DMS79 treated with DMSO at 0.1 percent for 48 hours (cell line): Measurements from ENCODE around the gene FXYD7.
"Not testable (repeated sequence)": the region's sequence is repeated elsewhere in the genome, so short reads cannot be mapped to it uniquely, and the experiment has no call there.

Experiments used
- DNase-seq: peaks from one replicate; lab custom pipeline; 2025; lab: John Stamatoyannopoulos, UW

FXYD7 gene

DNA sequence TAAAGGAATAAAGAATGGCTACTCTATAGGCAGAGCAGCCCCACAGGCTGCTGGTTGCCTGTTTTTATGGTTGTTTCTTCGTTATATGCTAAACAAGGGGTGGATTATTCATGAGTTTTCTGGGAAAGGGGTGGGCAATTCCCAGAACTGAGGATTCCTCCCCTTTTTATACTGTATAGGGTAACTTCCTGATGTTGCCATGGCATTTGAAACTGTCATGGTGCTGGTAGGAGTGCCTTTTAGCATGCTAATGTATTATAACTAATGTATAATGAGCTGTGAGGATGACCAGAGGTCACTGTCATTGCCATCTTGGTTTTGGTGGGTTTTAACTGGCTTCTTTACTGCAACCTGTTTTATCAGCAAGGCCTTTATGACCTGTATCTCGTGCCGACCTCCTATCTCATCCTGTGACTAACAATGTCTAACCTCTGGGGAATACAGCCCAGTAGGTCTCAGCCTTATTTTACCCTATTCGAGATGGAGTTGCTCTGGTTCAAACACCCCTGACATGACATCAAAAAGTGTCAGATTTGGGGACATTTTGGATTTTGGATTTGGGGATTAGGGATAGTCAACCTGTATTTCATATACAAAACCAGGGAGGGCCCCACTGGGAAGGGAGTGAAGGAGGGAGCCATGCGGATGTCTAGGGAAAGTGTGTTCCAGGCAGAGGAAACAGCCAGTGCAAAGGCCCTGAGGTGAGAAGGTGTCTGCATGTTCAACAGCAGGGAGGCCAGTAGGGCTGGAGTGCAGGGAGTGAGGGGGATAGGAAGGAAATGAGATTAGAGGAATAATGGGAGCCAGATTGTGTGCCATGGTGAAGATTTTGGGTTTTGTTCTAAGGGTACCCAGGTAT, 22.4 kb downstream of the FXYD7 start:
- DNase-seq, result no peak

- DNase-seq, result no peak
Observed at GRCh38 chr19:35166100-35167063, 23.3 kb downstream of the FXYD7 start.

DNA sequence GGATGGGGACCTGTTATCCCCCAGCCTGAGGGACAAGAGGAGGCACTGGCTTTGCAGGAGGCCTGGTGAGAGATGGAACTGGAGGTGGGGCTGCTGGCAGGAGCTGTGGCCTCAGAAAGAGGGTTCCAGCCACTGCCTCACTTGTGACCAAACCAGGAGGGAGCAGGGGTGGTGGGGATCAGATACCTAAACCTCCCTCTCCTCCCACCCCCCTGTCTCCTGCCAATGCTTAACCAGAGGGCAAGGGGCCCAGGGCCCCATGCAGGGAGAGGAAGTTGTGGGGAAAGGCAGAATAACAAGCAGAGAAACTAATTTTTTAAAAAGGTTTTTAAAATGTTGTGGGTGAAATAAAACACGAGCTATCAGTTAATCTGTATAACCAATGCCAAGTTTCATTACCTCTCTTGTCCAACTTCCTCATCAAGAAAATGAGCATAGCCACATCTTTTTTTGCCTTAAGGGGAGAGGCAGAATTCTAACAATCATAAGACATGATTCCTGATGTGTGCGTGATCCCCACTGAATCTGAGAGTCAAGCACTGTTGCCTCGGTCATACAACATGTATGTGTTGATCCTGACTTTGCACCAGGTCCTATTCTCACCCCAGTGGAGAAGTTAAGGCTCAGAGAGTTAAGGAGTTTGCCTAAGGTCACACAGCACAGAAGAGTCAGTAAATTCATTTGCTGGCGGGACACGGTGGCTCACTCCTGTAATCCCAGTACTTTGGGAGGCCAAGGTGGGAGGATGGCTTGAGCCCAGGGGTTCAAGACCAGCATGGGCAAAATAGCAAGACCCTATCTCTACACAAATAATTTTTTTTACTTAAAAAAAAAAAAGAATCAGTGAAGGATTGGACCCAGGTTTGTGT, 24.4 kb downstream of the FXYD7 start:
- no peak for DNase-seq

DNA sequence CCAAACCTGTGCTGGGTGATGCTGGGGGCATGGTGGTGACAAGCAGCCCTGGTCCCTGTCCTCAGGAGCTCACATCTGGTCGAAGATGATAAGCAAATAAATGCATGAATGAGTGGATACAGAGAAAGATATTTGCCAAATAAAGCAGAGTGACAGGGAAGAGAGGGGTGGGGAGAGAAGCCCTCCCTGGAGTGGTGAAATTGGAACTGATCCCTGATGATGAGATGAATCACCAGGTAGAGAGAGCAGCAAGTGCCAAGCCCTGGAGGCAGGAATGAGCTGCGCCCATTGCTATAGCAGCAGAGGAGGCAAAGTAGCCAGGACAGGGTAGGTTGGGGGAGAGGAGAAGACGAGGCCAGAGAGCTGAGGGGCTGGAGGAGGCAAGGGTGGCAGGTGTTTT, 25.1 kb downstream of the FXYD7 start:
- DNase-seq, result no peak

DNA sequence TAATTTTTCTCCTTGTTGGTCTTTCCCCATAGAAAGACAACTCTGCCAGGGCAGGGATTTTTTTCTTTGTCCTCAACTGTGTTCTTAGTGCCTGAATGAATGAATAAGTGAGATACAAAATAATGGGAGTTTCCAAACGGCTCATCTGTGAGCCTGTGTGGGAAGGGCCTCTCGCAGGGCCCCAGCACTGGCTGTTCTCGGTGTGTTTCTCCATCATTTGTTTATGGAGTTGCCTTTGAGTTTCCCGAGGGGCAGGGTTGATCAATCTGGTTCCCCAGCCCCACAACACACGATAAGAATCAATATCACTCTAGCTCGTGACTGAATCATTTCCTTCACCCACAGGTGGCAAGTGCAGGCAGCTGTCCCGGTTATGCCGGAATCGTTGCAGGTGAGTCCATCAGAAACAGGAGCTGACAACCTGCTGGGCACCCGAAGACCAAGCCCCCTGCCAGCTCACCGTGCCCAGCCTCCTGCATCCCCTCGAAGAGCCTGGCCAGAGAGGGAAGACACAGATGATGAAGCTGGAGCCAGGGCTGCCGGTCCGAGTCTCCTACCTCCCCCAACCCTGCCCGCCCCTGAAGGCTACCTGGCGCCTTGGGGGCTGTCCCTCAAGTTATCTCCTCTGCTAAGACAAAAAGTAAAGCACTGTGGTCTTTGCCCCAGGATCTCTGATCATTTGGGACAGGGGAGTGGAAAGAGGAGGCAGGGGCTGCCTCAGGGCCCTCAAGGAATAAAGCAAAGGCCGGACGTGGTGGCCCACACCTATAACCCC, 26.4 kb downstream of the FXYD7 start:
- no peak for DNase-seq

DNA sequence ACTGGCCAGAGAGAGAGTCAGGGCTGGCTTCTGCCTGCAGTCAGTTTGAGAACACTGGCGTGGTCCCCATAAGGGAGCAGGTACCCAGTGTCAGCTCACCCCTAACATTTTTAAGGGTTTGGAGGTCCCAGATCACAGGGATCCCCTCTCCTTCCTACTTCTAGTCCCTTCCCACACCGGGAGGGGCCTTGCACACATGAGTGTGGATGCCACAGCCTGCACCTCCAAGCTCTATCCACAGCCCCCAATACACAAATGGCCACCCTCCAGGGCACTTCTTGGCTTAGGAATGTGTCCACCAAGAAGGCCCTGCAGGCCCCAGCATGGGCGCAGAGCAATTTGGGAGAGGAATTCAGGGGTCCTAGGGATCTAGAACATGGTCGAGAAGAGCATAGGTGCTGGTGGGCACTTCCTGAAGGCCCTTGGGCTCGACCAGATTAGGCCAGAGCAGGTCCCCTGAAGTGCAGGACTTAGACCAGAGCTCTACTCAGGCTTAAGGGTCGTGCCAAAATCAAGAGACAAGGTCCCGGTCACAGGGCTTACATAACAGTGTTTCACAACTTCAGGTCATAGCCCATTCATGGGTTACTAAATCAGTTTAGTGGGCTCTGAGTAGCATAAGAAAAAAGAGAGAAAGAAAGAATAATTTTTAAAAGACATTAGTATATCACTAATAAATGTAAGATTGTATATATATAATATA, 27.5 kb downstream of the FXYD7 start:
- DNase-seq, result no peak

DNA sequence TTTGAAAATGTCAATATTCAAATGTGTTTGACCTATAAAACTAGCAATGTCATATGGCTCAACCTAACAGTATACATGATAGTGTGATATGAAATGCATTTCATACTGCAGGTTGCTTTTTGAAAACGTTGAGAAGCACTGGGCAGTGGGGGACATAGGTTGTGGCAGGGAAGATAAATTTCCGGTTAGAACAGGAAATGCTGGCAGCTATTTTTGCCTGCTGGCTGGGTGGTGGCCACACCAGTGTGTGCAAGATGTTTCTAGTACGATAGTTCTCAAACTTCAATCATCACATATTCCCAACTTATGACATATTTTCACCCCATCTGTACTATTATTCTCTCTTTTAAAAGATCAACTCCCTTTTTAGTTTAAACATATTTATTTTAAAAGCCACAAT, 28.7 kb downstream of the FXYD7 start:
- DNase-seq, result no peak

DNA sequence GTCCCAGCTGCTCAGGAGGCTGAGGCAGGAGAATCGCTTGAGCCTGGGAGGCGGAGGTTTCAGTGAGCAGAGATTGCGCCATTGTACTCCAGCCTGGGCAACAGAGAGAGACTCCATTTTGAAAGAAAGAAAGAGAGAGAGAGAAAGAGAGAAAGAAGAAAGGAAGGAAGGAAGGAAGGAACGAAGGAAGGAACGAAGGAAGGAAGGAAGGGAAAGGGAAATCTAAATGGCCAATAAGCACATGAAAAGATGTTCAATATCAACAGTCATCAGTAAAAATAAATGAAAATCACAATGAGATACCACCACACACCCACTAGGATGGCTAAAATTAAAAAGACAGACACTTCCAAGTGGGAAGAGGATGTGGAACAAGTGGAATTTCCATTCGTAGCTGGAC, 31.2 kb downstream of the FXYD7 start:
- no peak for DNase-seq

DNA sequence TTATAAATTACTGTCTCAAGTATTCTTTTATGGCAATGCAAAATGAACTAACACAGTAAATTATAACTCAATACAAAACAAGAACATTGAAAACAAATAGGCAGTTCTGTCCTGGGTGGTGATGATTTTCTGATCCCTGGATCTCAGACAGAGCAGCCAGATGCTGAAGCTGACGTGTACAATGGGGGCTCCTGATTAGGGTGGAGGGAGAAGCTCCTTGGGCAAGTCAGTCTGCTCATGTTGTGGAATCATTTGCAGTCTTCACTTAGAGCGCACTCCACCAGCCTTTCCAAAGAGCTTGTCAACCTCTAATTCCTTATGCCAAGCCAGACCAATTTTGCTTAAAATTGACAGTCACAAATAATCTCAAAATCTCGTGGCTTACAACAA, 33.1 kb downstream of the FXYD7 start:
- no peak for DNase-seq

- DNase-seq, result no peak
Observed at GRCh38 chr19:35177377-35178274, 34.6 kb downstream of the FXYD7 start.

DNA sequence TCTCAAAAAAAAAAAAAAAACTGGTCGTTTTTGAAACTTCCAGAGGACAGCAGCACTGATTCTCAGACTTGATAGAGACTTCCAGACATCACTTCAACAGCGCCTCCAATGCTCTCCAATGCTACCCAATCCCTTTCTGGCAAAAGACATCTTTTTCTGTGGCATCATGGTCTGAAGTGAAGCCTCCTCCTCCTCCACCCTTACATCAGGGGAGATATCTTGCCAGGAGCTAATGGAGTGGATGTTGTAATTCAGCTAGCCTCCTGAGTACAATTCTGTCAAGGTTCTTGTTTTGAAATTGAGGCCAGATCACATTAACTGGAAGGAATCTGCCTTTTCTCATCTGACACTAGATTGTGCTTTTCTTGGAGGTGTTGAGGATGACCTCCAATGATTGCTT, 35.6 kb downstream of the FXYD7 start:
- no peak for DNase-seq

DNA sequence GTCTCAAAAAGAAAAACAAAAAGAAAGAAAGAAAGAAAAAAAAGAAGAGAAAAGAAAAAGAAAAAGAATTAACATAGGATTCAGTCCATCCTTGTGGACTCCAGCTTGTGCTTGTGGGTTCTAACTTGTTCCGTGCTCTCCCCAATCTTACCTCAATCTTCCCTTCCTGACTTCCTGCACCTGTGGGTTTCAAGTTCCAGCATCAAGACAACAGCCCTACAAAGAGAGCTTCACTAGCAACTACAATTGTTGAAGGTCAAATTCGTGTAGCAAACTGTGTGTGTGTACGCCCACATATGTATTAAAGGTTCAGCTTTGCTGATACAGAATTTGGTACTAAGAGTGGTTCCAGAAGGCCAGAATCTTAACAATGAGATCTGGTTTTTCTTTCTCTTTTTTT, 36.8 kb downstream of the FXYD7 start:
- DNase-seq, result no peak

- DNase-seq, result no peak
Observed at GRCh38 chr19:35181387-35181786, 38.3 kb downstream of the FXYD7 start.

- DNase-seq, result no peak
Observed at GRCh38 chr19:35184267-35184666, 41.2 kb downstream of the FXYD7 start.

DNA sequence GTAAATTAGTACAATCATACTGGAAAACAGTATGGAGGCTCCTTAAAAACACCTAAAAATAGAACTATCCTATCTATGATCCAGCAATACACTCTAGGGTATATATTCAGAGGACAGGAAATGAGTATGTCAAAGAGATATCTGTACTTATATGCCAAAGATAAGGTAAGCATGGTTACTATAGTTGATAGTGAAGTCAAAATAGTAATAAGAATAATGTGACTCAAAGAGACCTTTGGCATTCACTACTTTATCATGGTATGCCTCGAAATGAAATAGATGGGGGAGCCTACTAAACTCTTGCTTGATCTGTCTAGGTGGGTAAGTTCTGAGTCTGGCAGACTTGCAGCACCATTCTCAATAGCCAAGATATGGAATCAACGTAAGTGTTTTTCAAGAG, 41.8 kb downstream of the FXYD7 start:
- DNase-seq, result no peak

DNA sequence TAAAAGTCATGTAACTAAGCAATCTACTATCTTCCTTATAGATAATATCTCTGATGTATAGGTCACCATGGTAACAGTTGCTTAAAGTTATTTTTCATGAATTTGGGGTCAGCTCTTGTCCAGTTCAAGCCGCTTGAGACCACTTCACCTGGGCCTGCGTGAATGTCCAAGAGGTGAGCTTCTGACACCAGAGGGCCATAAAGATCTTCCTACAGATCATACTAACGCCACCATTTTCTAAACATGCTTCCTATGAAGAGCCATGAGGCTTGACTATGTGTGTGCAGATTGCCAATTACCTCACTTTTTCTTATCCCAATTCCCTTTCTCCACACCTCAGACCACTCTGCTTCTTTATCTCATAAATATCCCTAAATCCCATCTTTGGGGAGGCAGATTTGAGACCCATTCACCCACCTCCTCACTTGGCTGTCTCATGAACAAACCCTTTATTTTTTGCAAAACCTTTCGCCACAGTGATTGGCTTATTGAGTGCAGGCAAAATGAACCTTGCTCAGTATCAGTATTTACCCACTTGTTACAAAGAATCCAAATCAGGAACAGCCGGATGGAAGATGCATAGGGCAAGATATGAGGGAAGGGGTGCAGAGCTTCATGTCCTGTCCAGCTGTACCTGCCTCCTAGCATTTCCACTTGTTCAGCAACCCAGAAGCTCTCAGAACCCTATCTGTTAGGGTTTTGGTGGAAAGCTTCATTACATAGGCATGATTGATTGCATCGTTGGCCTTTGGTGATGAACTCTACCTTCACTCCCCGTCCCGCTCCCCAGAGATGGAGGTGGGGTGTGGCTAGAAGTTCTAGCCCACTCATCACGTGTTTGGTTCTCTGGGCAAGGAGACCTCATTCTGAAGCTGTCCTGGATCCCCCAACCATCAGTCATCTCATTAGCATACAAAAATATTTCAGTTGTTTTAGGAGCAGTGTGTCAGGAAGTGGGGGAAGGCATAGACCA, 51.2 kb downstream of the FXYD7 start:
- no peak for DNase-seq

DNA sequence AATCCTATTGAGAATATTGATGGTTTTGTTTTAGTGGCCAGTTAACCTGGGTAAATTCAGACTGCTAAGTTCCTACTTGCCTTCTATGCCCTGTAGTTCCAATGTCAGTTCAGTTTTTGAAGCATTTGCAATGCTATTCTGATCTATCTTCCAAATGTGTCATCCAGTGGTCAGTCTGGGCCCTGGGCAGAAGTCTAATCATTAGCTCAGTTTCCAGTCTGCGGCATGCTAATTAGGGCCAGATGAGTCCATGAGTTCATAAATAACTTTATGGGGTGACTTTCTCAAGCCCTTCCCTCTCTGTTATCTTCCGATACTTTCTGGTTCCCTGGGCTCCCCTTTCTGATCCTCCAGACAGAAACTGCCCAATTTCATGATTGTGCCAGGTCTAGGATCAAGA, 52.8 kb downstream of the FXYD7 start:
- DNase-seq, result no peak

- DNase-seq, result not testable (repeated sequence)
Observed at GRCh38 chr19:35196861-35197260, 53.8 kb downstream of the FXYD7 start.
